ENCODE data around the gene FNDC5.

DNA sequence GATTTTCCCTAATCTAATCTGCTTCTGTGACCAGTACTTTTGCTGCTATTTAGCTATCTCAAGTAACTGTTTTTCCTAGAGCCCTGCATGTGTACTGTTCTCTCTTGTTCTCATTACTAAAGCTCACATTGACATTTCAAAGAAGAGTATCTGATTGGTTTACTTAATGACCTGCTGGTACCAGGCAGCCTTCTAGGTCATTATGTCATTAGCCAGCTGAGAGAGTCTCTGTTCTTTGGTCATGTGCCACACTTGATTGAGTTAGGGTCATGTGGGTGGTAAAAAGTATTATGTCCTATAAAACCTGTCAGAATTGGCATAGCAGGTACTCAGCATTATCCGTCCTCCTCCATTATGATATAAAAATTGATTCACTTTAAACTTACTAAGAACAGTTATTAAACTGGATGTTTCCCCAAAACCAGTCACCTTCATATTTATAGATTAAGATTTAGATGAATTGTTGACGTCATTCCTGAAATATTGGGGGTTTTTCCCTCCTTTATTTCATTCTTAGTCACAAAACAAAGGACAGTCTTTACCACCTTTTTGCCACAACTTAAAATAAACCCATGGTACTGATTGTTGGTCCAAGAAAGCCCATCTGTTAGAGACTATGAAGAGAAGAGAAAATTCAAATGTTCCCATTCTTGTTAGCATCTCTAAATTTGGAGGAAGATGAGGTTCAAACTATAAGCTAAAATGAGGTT, 22.2 kb downstream of the FNDC5 start:
- TF ChIP-seq EZH2 (IDR thresholded peaks at IDR 0.05; ENCODE audit: insufficient read depth, poor library complexity, severe bottlenecking) (no peak), EZH2phosphoT487 (IDR thresholded peaks at IDR 0.05; ENCODE audit: insufficient read depth, low read depth) (no peak)
